Smooth muscle cell (in vitro differentiated cells): Measurements from ENCODE around the gene ATP10A. TPM values are rescaled to one million over a fixed set of nuclear protein-coding genes. Genes with fewer than 3 reads are reported as not detected.

Experiments used
- DNase-seq: peaks from one replicate; lab custom pipeline; 2025; ENCODE audit not compliant: unreplicated experiment; lab: John Stamatoyannopoulos, UW
- H2AFZ ChIP-seq: fragments of 200-600 bp; sonication (generic); 2 replicates; pipeline ENCODE4 v1.6.0; 2016; ENCODE audit warnings: antibody characterized with exemption, low read depth, mild to moderate bottlenecking
- H3F3A ChIP-seq: fragments of 200-600 bp; sonication (generic); 2 replicates; pipeline ENCODE4 v1.6.0; 2017; ENCODE audit warnings: antibody characterized with exemption, low read depth
- H3K27ac ChIP-seq: fragments of 200-600 bp; sonication (generic); 2 replicates; pipeline ENCODE4 v1.5.1; 2016; ENCODE audit warnings: low read depth, mild to moderate bottlenecking
- H3K27me3 ChIP-seq: fragments of 200-600 bp; sonication (generic); 2 replicates; pipeline ENCODE4 v1.6.1; 2016; ENCODE audit warnings: low read depth, mild to moderate bottlenecking
- H3K36me3 ChIP-seq: fragments of 200-600 bp; sonication (generic); 2 replicates; pipeline ENCODE4 v1.5.1; 2016; ENCODE audit warnings: low read depth
- H3K4me1 ChIP-seq: fragments of 200-600 bp; sonication (generic); 2 replicates; pipeline ENCODE4 v1.5.1; 2016; ENCODE audit warnings: low read depth
- H3K4me2 ChIP-seq: fragments of 200-600 bp; sonication (generic); 2 replicates; pipeline ENCODE4 v1.6.0; 2016; ENCODE audit warnings: mild to moderate bottlenecking
- H3K4me3 ChIP-seq: fragments of 200-600 bp; sonication (generic); 2 replicates; pipeline ENCODE4 v1.5.1; 2016; ENCODE audit warnings: mild to moderate bottlenecking
- H3K79me2 ChIP-seq: fragments of 200-600 bp; sonication (generic); 2 replicates; pipeline ENCODE4 v1.6.0; 2016; ENCODE audit warnings: low read depth, mild to moderate bottlenecking
- H3K9ac ChIP-seq: fragments of 200-600 bp; sonication (generic); 2 replicates; pipeline ENCODE4 v1.6.0; 2016; ENCODE audit warnings: low read depth
- H3K9me3 ChIP-seq: fragments of 200-600 bp; sonication (generic); replicated peaks from 2 replicates; pipeline ENCODE4 v1.5.1; 2016; ENCODE audit warnings: low read depth
- H4K20me1 ChIP-seq: fragments of 200-600 bp; sonication (generic); 2 replicates; pipeline ENCODE4 v1.6.0; 2016; ENCODE audit warnings: low read depth
- WGBS: methylation state at CpG from one replicate; pipeline ENCODE4 v1.1.7; 2016; ENCODE audit warnings: low lambda C conversion rate; 5-methylcytosine and 5-hydroxymethylcytosine counted together
- polyA plus RNA-seq: library from polyadenylated mRNA; unstranded; fragments of >200 nt; fragmentation: Nextera tagmentation; extraction: Ambion mirVana; gene quantifications from 2 replicates; pipeline ENCODE4 v1.2.1, GENCODE V29; 2016
- total RNA-seq: library from RNA; depleted of rRNA; stranded (reverse); fragments of >200 nt; gene quantifications from 2 replicates; pipeline ENCODE4 v1.2.3, GENCODE V29; 2014
- TF ChIP-seq, protein P1 (sequence below): fragments of 200-600 bp; sonication (generic); IDR thresholded peaks from 2 replicates; pipeline ENCODE4 v1.5.1; 2017; ENCODE audit warnings: borderline replicate concordance, mild to moderate bottlenecking, antibody characterized with exemption; ENCODE audit not compliant: insufficient read depth, poor library complexity, severe bottlenecking

The ATP10A gene
- total and polyA plus RNA-seq, 2 experiments from 2014 or later = 10.6 to 12.3 TPM

DNA sequence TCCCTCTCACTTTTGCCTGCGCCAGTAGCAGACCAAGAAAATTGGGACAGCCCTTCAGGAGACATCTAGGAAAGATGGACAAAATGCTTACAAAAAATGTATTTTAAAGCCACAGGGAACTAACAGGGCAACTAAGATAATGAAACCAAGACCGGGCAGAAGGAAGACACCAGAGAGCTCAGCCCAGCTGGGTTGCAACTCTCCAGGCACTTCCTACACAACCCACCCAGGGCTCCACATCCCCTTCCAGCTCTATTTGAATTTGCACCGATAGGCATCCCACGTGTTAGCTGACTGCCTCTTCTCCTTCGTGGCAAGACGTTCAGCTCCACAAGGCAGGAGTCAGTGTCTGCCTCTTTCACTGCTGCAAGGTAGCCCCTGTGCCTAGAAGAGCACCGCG, 6.6 kb upstream of the ATP10A start:
- Histone ChIP-seq H3K27me3 (no peaks in the 10 kb centered on the region), H3K36me3 (no peaks in the 10 kb centered on the region), H4K20me1 (no peaks in the 10 kb centered on the region), H3K9me3 (no peaks in the 10 kb centered on the region), H3K4me3 (no peak overlapping the region), H3K4me2 (no peak overlapping the region), H2AFZ (no peak overlapping the region), H3K79me2 (no peaks in the 10 kb centered on the region), H3K4me1 (no peaks in the 10 kb centered on the region), H3K9ac (no peak overlapping the region), H3K27ac (no peak overlapping the region), H3F3A (no peaks in the 10 kb centered on the region)
- 74% methylated on average over 8 of the region's 8 CpGs for WGBS
- no peak for DNase-seq
- TF ChIP-seq, protein P1, sequence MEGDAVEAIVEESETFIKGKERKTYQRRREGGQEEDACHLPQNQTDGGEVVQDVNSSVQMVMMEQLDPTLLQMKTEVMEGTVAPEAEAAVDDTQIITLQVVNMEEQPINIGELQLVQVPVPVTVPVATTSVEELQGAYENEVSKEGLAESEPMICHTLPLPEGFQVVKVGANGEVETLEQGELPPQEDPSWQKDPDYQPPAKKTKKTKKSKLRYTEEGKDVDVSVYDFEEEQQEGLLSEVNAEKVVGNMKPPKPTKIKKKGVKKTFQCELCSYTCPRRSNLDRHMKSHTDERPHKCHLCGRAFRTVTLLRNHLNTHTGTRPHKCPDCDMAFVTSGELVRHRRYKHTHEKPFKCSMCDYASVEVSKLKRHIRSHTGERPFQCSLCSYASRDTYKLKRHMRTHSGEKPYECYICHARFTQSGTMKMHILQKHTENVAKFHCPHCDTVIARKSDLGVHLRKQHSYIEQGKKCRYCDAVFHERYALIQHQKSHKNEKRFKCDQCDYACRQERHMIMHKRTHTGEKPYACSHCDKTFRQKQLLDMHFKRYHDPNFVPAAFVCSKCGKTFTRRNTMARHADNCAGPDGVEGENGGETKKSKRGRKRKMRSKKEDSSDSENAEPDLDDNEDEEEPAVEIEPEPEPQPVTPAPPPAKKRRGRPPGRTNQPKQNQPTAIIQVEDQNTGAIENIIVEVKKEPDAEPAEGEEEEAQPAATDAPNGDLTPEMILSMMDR = no peak

DNA sequence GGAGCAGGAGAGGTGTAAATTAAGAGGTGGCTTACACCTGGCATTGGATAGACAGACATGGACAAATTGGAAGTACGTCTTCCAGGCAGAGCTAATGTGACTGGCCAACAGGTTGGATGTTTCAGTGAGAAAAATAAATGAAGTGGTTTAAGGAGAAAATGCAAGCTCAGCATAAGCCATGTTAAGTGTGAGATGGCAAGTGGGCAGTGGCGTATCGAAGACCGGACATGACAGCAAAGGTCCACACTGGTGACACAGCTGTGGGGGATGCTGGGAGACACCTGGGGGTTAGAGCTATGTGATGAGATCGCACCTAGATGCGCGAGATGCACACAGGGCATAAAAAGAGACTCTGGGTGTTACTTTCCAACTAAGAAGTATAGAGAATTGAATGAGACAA, 3.7 kb upstream of the ATP10A start:
- DNase-seq = no peak
- H3K79me2 ChIP-seq = peaks cover 8% of the 10 kb centered on the region
- WGBS = 100% methylated on average over 7 of the region's 7 CpGs
- no peak overlapping the region for H3K4me3 ChIP-seq
- H3K9me3 ChIP-seq = no peaks in the 10 kb centered on the region
- H3K36me3 ChIP-seq = no peaks in the 10 kb centered on the region
- H3F3A ChIP-seq = no peaks in the 10 kb centered on the region
- TF ChIP-seq, protein P1 = no peak
- H3K9ac ChIP-seq = no peak overlapping the region
- no peaks in the 10 kb centered on the region for H3K4me1 ChIP-seq
- no peak overlapping the region for H3K4me2 ChIP-seq
- H3K27ac ChIP-seq = no peak overlapping the region
- H4K20me1 ChIP-seq = no peaks in the 10 kb centered on the region
- no peak overlapping the region for H2AFZ ChIP-seq
- H3K27me3 ChIP-seq = peaks cover 5% of the 10 kb centered on the region

DNA sequence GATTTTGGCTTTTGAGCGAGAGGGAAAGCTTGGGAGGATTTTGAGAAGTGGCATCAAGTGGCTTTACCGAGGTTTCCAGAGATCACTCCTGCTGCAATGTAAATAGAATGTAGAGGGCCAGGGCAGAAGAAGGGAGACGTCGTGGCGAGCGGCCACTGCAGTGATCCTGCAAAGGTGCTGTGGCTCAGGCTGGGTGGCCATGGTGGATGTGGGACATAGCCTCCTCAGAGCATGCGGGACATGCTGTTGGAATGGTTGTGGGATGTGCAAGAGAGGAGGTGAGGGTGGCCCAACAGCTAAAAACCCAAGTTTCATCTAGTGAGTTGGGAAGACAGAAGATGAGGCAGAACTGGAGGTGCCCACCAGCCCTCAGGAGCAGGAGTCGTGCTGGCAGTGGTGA, 3.1 kb upstream of the ATP10A start:
- peaks cover 5% of the 10 kb centered on the region for H3K27me3 ChIP-seq
- H3K4me3 ChIP-seq = no peak overlapping the region
- DNase-seq = no peak
- TF ChIP-seq, protein P1 = no peak
- H3K36me3 ChIP-seq = no peaks in the 10 kb centered on the region
- no peaks in the 10 kb centered on the region for H3K9me3 ChIP-seq
- H4K20me1 ChIP-seq = no peaks in the 10 kb centered on the region
- H3K79me2 ChIP-seq = peaks cover 15% of the 10 kb centered on the region
- no peak overlapping the region for H3K9ac ChIP-seq
- H3K4me2 ChIP-seq = no peak overlapping the region
- 99% methylated on average over 8 of the region's 8 CpGs for WGBS
- H3K4me1 ChIP-seq = no peaks in the 10 kb centered on the region
- no peaks in the 10 kb centered on the region for H3F3A ChIP-seq
- no peak overlapping the region for H2AFZ ChIP-seq
- H3K27ac ChIP-seq = no peak overlapping the region

DNA sequence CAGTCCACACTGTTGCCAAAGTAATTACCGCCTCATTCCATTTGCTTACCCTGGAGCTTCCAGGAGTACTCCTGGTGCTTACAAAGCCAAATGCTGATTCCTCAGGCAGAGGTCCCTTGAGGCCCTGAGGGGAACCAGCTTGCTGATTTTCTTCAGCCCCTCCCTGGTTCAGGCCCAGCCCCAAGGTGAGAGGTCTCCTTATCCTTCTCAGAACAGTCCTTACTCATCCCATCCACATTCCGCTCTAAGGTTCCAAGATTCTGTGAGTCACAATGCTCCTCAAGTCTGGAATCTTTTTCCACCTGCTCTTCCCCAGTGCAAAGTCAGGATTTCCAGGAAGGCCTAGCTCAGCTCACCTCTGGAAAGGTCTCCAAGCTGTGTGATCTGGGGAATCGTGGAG, 1.8 kb upstream of the ATP10A start:
- Histone ChIP-seq H3K27me3 (peaks cover 5% of the 10 kb centered on the region), H3K4me1 (no peaks in the 10 kb centered on the region), H3K4me3 (no peak overlapping the region), H3K36me3 (no peaks in the 10 kb centered on the region), H3K79me2 (peaks cover 25% of the 10 kb centered on the region), H3K9ac (no peak overlapping the region), H4K20me1 (no peaks in the 10 kb centered on the region), H3K9me3 (no peaks in the 10 kb centered on the region), H2AFZ (no peak overlapping the region), H3K27ac (no peak overlapping the region), H3F3A (peaks cover 4% of the 10 kb centered on the region), H3K4me2 (no peak overlapping the region)
- no peak for DNase-seq
- TF ChIP-seq, protein P1 = no peak
- 95% methylated on average over 3 of the region's 3 CpGs for WGBS
